Lower leg skin (tissue), 4 donors: ENCODE data around the gene GPC3. TPM values are rescaled to one million over a fixed set of nuclear protein-coding genes. Genes with fewer than 3 reads are reported as not detected.

ENCODE experiments used
- DNase-seq, 2 donors: peaks; one replicate each; pipeline ENCODE4 v3.0.0-alpha.2; 2019; ENCODE audit warnings: low spot score in 2 of 2
- H3K4me3 ChIP-seq: fragments of 200-600 bp; sonication (generic); 2 replicates; pipeline ENCODE4 v1.5.1; 2017; ENCODE audit warnings: mild to moderate bottlenecking, low read depth; ENCODE audit not compliant: poor library complexity, severe bottlenecking
- POLR2A ChIP-seq, 2 donors: fragments of 450-650 bp; IDR thresholded peaks; one replicate each; pipeline ENCODE4 v1.6.1; 2016 to 2017; ENCODE audit warnings: antibody characterized with exemption in 2 of 2, mild to moderate bottlenecking in 1 of 2, moderate library complexity in 1 of 2
- WGBS, 2 donors: methylation state at CpG; one replicate each; pipeline ENCODE4 v1.1.5; 2018; 5-methylcytosine and 5-hydroxymethylcytosine counted together
- intact Hi-C: fragments of 100-400 bp; cut with DNase I; formaldehyde crosslinking; loops from one replicate; pipeline ENCODE4 v1.15.0; 2023; ENCODE audit warnings: low total_unique reads
- total RNA-seq, 4 donors: library from RNA; depleted of rRNA; stranded (reverse); fragments of >200 nt; gene quantifications; one replicate each; pipeline ENCODE4 v1.1.0, GENCODE V29; 2016
- TF ChIP-seq, protein P1 (sequence below), 3 donors: fragments of 450-650 bp; IDR thresholded peaks; one replicate each; pipeline ENCODE4 v1.5.1; 2016; ENCODE audit warnings: antibody characterized with exemption in 3 of 3, mild to moderate bottlenecking in 3 of 3, moderate library complexity in 2 of 3

Gene GPC3
- total RNA-seq, 4 donors from 2014 or later, result 10.4 to 24.4 (median 14.7) TPM

DNA sequence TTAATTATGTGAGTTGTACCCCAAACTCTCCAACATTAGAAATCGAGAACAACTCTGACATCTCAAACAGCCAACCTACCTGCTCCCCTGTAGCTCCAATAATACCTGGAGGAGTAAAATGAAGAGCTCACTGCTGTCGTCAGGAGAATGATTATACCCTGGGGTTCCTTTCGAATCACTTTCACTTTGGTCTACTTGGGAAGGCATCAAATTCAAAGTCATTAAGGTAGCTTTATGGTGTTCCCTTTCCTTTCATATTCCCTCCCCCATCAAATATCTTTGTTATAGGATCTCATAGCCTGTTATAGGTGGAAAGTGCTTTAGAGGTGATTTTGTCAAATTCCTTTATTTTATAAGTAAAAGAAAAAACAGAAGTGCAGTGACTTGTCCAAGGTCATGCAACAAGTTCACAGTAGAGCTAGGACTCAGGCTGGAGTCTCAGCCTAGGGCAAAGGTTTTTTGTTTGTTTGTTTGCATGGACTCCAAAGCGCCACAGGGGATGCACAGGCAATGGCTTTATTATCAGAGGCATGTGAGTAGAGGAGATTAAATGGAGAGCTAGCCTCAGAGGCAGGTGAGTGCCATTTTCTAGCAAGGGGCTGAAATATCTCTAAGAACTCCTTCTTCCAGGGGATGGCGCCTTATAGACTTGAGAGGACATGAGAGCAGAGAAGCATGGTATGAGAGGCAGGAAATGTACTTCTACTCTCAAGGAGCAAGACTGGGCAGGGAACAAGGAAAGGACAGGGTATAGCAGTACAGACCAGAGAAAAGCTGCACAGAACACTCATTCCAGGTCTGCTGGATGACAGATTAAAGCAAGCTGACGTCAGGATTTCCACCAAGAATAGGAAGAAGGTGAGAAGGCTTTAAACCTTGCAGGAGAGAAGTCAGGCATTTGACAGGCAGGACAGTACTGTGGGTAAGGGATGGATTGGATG lies 308.0 kb downstream of the GPC3 start:
- 69 to 91% methylated on average over 6 of the region's 6 CpGs for WGBS, 2 donors
- intact Hi-C loops, result no loop called here
- no peak overlapping the region for H3K4me3 ChIP-seq
- no peak for DNase-seq
- TF ChIP-seq, protein P1, sequence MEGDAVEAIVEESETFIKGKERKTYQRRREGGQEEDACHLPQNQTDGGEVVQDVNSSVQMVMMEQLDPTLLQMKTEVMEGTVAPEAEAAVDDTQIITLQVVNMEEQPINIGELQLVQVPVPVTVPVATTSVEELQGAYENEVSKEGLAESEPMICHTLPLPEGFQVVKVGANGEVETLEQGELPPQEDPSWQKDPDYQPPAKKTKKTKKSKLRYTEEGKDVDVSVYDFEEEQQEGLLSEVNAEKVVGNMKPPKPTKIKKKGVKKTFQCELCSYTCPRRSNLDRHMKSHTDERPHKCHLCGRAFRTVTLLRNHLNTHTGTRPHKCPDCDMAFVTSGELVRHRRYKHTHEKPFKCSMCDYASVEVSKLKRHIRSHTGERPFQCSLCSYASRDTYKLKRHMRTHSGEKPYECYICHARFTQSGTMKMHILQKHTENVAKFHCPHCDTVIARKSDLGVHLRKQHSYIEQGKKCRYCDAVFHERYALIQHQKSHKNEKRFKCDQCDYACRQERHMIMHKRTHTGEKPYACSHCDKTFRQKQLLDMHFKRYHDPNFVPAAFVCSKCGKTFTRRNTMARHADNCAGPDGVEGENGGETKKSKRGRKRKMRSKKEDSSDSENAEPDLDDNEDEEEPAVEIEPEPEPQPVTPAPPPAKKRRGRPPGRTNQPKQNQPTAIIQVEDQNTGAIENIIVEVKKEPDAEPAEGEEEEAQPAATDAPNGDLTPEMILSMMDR (IDR thresholded peaks at IDR 0.05), result no peak
- no peak for TF ChIP-seq POLR2A (IDR thresholded peaks at IDR 0.05)

DNA sequence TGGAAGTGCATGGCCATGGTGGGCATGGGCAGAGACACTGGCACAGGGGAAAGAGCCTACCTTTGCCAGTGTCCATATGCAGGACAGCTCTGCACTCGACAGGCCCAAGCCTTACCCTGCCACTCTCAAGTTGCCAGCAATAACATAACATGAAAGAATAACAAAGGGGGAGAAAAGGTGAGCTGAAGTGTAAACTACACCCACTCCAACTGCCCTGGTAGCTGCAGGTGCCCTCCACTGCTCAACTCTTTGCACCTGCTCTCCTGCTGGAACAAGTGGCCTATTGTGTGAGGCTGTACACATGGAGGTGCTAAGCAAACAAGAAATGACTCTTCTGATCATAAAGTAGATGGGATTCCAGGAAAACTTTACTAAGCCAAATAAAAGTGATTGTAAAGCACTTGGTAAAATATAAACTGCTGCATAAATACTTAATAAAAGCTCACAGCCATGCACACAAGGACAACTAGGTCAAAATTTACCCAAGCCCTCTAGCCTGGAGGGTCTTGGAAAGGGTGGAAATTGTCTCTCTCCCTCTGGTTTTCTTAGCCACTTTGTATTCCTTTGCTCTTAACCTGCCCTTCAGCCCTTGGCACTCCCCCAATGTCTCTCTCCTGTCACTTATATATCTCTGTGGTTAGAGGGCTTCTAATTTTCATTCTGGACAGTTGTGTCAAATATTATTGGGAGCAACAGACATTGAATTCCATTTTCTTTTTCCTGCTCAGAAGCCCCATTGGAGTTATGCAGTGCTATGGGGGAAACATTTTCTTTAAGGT lies 308.9 kb downstream of the GPC3 start:
- 58 to 71% methylated on average over 1 of the region's 1 CpG for WGBS, 2 donors
- TF ChIP-seq, protein P1 (IDR thresholded peaks at IDR 0.05), result no peak
- TF ChIP-seq POLR2A (IDR thresholded peaks at IDR 0.05), result no peak
- intact Hi-C loops, result no loop called here
- no peak overlapping the region for H3K4me3 ChIP-seq
- no peak for DNase-seq

DNA sequence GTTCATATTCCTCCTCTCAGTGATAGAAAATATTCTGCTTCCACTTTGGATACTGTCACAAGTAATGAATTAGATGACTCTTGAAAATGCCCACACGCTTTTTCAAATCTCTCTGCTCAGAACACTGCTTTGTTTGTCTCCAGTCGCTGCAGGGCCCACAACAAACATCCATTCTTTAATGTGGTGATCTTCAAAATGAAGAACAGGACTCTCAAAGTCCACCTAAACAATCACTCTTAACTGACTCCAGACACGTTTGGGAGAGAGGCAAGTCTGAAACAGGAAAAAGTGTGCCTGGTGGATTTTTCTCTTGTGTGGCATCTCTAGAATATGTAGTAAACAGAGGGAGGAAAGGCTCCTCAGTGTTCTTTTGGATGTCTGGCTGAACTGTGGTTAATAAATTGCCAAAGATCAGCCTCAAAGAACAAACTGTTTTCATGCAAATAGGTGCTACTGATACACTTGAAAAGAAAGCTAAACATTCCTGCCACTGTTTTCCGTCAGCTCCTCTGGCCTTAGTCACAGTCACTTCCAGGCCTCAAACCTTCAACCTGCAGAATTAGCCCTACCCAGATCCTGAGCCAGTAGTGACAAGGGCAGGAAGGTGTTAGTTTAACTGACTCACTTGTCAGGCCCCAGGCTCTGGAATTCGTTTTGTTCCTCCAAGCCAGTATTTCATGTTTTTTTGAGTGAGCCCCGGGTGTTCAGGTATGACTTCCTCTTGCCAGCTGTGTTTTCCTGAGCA lies 310.5 kb downstream of the GPC3 start:
- TF ChIP-seq, protein P1 (IDR thresholded peaks at IDR 0.05), result no peak
- TF ChIP-seq POLR2A (IDR thresholded peaks at IDR 0.05), result no peak
- no peak for DNase-seq
- no peak overlapping the region for H3K4me3 ChIP-seq
- WGBS, 2 donors, result 52 to 53% methylated on average over 6 of the region's 6 CpGs
- intact Hi-C loops, result no loop called here

DNA sequence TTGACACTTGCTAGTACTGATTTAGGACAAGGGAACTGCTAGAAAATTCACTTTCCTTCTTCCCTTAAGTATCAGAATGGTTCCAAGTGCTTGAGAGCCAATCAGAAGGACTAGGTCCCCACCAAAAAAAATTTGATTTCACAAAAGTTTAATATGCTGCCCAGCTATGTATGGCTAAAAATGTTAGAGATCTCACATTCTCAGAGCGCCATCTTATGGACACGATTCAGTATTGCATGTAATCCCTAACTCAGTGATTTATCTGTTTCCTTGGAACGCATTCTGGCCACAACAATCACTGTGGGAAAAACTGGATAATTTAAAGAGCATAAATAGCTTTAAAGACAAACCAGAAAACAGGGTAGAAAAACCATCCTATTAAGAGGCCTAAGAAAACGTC lies 315.0 kb downstream of the GPC3 start:
- intact Hi-C loops, result no loop called here

DNA sequence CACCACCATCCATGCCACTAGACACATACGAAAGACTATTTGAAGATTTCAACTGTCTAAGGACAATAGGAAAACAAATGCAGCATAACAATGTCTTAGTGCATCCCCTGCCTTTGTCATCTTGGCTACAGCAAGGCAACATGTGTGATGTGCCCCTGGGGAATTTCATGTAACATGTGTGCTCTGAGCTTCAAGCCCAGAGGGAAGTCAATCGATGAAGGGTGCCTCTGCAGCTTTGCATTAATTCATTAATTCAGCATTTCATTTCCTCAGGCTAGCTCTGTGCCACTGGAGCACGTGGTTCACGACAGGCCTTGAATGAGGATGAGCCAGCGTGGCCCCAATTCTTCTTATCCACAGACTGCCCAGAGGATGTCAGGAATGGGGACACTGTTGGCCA lies 316.2 kb downstream of the GPC3 start:
- DNase-seq, result no peak
- no peak overlapping the region for H3K4me3 ChIP-seq
- 87 to 92% methylated on average over 5 of the region's 5 CpGs for WGBS, 2 donors
- no peak for TF ChIP-seq POLR2A (IDR thresholded peaks at IDR 0.05)
- TF ChIP-seq, protein P1 (IDR thresholded peaks at IDR 0.05), result no peak
- intact Hi-C loops, result no loop called here

More for the DNA sequence above, 315.0 kb downstream of the GPC3 start:
- peak in 1 of 2 donors; percentile 14 for DNase-seq
- TF ChIP-seq, protein P1 (IDR thresholded peaks at IDR 0.05), result no peak
- no peak for TF ChIP-seq POLR2A (IDR thresholded peaks at IDR 0.05)
- H3K4me3 ChIP-seq, result no peak overlapping the region
- WGBS, 2 donors, result 0 to 5% methylated on average over 4 of the region's 4 CpGs
